Measurements from ENCODE around the gene ARHGAP28.

The ARHGAP28 gene

DNA sequence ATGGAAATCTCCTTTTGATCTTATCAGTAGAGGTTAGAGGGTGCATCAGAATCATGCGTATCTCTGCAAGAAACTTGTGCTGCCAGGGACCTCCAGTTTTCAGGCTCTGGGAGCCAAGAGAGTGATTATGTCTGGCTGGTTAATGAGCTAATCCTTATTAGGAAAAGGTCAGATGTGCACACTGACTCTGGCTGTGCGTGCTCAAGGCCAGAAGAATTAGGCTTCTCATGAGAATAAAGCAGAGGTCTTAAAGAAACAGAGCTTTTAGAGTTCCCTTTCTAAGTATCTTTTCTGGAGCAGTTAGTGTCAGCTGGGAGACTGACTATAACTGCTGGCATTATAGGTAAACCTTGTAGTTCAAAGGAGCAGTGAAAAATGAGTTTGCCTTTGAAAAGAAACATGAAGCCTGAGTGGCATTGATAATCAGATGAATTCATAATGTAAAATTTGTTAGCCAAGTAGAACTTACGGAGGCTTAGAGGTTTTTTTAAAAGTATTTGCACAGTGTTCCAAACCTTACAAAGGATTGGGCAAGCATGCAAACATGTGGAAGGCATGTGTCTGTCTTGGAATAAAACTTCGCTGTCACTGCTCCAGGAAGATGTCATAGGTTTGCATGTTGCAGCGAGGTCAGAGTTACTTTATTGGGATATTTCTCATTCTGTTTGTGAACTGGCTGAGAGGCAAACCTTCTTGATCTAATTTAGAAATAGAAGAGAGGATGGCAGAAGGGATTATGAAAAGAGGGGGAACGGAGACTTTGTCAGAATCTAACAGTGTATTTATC is 151.7 kb downstream of the ARHGAP28 start:
- DNase-seq (ENCODE audit: low read depth in 1 of 2, low spot score in 1 of 2) = no peak
- TF ChIP-seq, protein P1, sequence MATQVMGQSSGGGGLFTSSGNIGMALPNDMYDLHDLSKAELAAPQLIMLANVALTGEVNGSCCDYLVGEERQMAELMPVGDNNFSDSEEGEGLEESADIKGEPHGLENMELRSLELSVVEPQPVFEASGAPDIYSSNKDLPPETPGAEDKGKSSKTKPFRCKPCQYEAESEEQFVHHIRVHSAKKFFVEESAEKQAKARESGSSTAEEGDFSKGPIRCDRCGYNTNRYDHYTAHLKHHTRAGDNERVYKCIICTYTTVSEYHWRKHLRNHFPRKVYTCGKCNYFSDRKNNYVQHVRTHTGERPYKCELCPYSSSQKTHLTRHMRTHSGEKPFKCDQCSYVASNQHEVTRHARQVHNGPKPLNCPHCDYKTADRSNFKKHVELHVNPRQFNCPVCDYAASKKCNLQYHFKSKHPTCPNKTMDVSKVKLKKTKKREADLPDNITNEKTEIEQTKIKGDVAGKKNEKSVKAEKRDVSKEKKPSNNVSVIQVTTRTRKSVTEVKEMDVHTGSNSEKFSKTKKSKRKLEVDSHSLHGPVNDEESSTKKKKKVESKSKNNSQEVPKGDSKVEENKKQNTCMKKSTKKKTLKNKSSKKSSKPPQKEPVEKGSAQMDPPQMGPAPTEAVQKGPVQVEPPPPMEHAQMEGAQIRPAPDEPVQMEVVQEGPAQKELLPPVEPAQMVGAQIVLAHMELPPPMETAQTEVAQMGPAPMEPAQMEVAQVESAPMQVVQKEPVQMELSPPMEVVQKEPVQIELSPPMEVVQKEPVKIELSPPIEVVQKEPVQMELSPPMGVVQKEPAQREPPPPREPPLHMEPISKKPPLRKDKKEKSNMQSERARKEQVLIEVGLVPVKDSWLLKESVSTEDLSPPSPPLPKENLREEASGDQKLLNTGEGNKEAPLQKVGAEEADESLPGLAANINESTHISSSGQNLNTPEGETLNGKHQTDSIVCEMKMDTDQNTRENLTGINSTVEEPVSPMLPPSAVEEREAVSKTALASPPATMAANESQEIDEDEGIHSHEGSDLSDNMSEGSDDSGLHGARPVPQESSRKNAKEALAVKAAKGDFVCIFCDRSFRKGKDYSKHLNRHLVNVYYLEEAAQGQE (IDR thresholded peaks at IDR 0.05; ENCODE audit: insufficient replicate concordance, low read depth) = no peak
- TF ChIP-seq, protein P2, sequence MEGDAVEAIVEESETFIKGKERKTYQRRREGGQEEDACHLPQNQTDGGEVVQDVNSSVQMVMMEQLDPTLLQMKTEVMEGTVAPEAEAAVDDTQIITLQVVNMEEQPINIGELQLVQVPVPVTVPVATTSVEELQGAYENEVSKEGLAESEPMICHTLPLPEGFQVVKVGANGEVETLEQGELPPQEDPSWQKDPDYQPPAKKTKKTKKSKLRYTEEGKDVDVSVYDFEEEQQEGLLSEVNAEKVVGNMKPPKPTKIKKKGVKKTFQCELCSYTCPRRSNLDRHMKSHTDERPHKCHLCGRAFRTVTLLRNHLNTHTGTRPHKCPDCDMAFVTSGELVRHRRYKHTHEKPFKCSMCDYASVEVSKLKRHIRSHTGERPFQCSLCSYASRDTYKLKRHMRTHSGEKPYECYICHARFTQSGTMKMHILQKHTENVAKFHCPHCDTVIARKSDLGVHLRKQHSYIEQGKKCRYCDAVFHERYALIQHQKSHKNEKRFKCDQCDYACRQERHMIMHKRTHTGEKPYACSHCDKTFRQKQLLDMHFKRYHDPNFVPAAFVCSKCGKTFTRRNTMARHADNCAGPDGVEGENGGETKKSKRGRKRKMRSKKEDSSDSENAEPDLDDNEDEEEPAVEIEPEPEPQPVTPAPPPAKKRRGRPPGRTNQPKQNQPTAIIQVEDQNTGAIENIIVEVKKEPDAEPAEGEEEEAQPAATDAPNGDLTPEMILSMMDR (IDR thresholded peaks at IDR 0.05; ENCODE audit: insufficient read depth, low read length) = no peak
- no peak for TF ChIP-seq SPI1 (IDR thresholded peaks at IDR 0.05; ENCODE audit: borderline replicate concordance, low read depth)
- TF ChIP-seq GABPA (IDR thresholded peaks at IDR 0.05; ENCODE audit: low read depth) = no peak
- no peak for TF ChIP-seq POLR2AphosphoS5 (IDR thresholded peaks at IDR 0.05; ENCODE audit: low read depth)
- no peak overlapping the region for H3K4me3 ChIP-seq (replicated peaks; ENCODE audit: insufficient read depth, low read length)
- H3K27me3 ChIP-seq (ENCODE audit: insufficient read depth, poor library complexity, severe bottlenecking) = peaks cover 5% of the 10 kb centered on the region
- no peak overlapping the region for H3K27ac ChIP-seq (replicated peaks)

DNA sequence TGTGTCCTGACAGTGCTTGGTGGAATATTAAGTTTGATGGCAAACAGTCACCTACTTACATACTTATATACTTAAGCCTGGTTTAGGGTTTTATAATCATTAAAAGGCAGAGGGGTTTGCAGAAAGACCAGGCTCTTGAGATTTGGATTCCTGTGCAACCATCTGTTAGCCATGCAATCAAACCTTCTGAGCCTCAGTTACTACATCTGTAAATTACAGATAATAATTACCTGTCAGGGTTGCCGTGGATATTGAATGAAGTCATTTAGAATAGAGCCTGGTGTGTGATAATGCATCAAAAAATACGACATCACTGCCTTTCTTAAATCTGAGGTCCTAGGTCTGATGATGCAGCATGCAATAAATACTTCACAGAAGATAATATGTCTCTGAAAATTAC is 152.9 kb downstream of the ARHGAP28 start:
- H3K4me3 ChIP-seq (replicated peaks; ENCODE audit: insufficient read depth, low read length) = no peak overlapping the region
- DNase-seq (ENCODE audit: low read depth in 1 of 2, low spot score in 1 of 2) = no peak
- TF ChIP-seq GABPA (IDR thresholded peaks at IDR 0.05; ENCODE audit: low read depth) (no peak), POLR2AphosphoS5 (IDR thresholded peaks at IDR 0.05; ENCODE audit: low read depth) (no peak), SPI1 (IDR thresholded peaks at IDR 0.05; ENCODE audit: borderline replicate concordance, low read depth) (no peak)
- TF ChIP-seq, protein P1 (IDR thresholded peaks at IDR 0.05; ENCODE audit: insufficient replicate concordance, low read depth) = no peak
- TF ChIP-seq, protein P2 (IDR thresholded peaks at IDR 0.05; ENCODE audit: insufficient read depth, low read length) = no peak
- peaks cover 5% of the 10 kb centered on the region for H3K27me3 ChIP-seq (ENCODE audit: insufficient read depth, poor library complexity, severe bottlenecking)
- H3K27ac ChIP-seq (replicated peaks) = no peak overlapping the region

DNA sequence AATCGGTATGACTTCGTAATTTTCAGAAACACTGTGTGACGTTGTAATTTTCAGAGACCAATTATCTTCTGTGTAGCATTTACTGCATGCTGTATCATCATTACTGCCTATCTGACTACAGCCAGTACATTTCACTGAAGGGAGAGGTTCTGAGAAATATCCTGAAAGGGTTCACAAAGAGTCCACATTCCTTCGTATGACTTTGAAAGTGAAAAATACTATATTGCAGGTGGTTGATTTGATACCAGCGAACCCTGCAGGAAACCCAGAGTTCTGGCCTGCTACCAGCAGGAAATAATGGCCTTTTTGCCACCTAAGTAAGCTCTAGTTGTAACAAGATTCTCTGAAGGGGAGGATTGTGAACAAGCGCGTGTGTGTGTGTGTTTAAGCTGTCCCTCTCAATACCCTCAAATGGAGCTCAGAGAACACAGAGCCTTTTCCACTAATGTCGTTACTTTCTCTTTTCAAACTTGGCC is 155.5 kb downstream of the ARHGAP28 start:
- DNase-seq (ENCODE audit: low read depth in 1 of 2, low spot score in 1 of 2) = no peak
- no peak overlapping the region for H3K4me3 ChIP-seq (replicated peaks; ENCODE audit: insufficient read depth, low read length)
- peaks cover 5% of the 10 kb centered on the region for H3K27me3 ChIP-seq (ENCODE audit: insufficient read depth, poor library complexity, severe bottlenecking)
- no peak for TF ChIP-seq GABPA (IDR thresholded peaks at IDR 0.05; ENCODE audit: low read depth)
- no peak for TF ChIP-seq SPI1 (IDR thresholded peaks at IDR 0.05; ENCODE audit: borderline replicate concordance, low read depth)
- TF ChIP-seq, protein P2 (IDR thresholded peaks at IDR 0.05; ENCODE audit: insufficient read depth, low read length) = no peak
- TF ChIP-seq POLR2AphosphoS5 (IDR thresholded peaks at IDR 0.05; ENCODE audit: low read depth) = no peak
- TF ChIP-seq, protein P1 (IDR thresholded peaks at IDR 0.05; ENCODE audit: insufficient replicate concordance, low read depth) = no peak
- no peak overlapping the region for H3K27ac ChIP-seq (replicated peaks)
